Mesothelial cell of epicardium (in vitro differentiated cells): ENCODE measurements around the gene FAM168B. TPM values are rescaled to one million over a fixed set of nuclear protein-coding genes. Genes with fewer than 3 reads are reported as not detected.
A peak's percentile ranks its signal among the peaks of the same experiment; 100 is the strongest.

Experiments
- DNase-seq, 2 experiments: peaks; one replicate each; pipeline ENCODE4 v3.0.0; 2021; ENCODE audit warnings: low spot score in 2 of 2; ENCODE audit not compliant: unreplicated experiment in 2 of 2
- H3K27ac Mint-ChIP-seq: 2 replicates; pipeline ENCODE4 v1.8.0; 2021; ENCODE audit warnings: mixed read lengths
- H3K27me3 Mint-ChIP-seq: 2 replicates; pipeline ENCODE4 v1.8.0; 2021; ENCODE audit warnings: low read depth, mixed read lengths
- H3K36me3 Mint-ChIP-seq: 2 replicates; pipeline ENCODE4 v1.8.0; 2021; ENCODE audit warnings: mixed read lengths
- H3K4me1 Mint-ChIP-seq: 2 replicates; pipeline ENCODE4 v1.8.0; 2021; ENCODE audit warnings: mixed read lengths
- H3K4me3 Mint-ChIP-seq: 2 replicates; pipeline ENCODE4 v1.8.0; 2021; ENCODE audit warnings: mild to moderate bottlenecking, moderate library complexity, mixed read lengths
- H3K9me3 Mint-ChIP-seq: 2 replicates; pipeline ENCODE4 v1.8.0; 2021; ENCODE audit warnings: mixed read lengths
- total RNA-seq: library from RNA; stranded (reverse); gene quantifications from 3 replicates; pipeline ENCODE4 v1.2.1, GENCODE V29; 2021
- TF ChIP-seq, protein P1 (sequence below): fragments of 200-600 bp; sonication (generic); IDR thresholded peaks from one replicate; pipeline ENCODE4 v1.5.0; 2021; ENCODE audit warnings: antibody characterized with exemption; ENCODE audit not compliant: unreplicated experiment

FAM168B gene, protein sequence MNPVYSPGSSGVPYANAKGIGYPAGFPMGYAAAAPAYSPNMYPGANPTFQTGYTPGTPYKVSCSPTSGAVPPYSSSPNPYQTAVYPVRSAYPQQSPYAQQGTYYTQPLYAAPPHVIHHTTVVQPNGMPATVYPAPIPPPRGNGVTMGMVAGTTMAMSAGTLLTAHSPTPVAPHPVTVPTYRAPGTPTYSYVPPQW
- 114 to 119 TPM (median 116 TPM) in 3 replicates for total RNA-seq

DNA sequence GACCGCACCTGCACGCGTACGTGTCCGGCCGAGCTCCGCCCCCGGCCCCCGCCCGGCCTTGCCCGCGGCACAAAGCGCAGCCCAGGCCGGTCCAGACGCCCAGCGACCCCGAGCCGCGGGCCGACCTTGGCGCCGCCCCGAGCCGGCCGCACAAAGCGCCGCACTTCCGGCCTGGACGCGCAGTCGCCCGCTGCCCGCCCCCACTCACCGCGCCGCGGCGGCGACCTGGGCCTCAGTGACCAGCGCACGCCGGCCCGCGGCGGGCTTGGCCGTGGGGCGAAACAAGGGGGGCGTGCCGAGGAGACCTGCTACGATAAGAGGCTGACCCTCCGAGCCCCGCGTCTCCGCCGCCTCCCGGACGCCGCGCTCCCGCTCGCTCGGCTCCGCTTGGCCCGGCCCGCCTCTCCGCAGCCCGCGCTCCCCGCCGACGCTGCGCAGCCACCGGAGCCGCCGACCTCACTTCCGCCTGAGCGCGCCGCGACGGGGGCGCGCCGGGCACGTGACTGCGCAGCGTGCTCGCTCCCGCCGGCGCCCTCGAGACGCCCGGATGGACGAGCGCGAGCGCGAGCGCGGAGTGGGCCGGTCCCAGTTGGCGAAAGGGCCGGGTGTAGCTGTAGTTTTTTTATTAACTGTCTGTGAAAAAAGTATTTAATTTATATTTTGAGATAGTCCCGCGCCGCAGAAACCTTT lies at the start of gene FAM168B:
FAM168B (minus strand) TSS at position 455 of the 690 bp plus-strand sequence. CDS start 10,814 bp downstream, outside the sequence.
- Mint-ChIP-seq H3K36me3 (peaks cover 6% of the 10 kb centered on the region), H3K4me3 (peak within 1 kb of the TSS; percentile 91)

GRCh38 chr2:131142849-131143248 lies 49.6 kb upstream of the FAM168B start:
- peaks cover 40% of the 10 kb centered on the region for H3K36me3 Mint-ChIP-seq

More for the DNA sequence above, at the start of gene FAM168B:
- Mint-ChIP-seq H3K27me3 (no peaks in the 10 kb centered on the region), H3K27ac (peak within 1 kb of the TSS; percentile 99), H3K9me3 (no peaks in the 10 kb centered on the region), H3K4me1 (peaks cover 11% of the 10 kb centered on the region)
- TF ChIP-seq, protein P1, sequence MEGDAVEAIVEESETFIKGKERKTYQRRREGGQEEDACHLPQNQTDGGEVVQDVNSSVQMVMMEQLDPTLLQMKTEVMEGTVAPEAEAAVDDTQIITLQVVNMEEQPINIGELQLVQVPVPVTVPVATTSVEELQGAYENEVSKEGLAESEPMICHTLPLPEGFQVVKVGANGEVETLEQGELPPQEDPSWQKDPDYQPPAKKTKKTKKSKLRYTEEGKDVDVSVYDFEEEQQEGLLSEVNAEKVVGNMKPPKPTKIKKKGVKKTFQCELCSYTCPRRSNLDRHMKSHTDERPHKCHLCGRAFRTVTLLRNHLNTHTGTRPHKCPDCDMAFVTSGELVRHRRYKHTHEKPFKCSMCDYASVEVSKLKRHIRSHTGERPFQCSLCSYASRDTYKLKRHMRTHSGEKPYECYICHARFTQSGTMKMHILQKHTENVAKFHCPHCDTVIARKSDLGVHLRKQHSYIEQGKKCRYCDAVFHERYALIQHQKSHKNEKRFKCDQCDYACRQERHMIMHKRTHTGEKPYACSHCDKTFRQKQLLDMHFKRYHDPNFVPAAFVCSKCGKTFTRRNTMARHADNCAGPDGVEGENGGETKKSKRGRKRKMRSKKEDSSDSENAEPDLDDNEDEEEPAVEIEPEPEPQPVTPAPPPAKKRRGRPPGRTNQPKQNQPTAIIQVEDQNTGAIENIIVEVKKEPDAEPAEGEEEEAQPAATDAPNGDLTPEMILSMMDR: no peak
- peak; percentile 84 to 91 for DNase-seq

DNA sequence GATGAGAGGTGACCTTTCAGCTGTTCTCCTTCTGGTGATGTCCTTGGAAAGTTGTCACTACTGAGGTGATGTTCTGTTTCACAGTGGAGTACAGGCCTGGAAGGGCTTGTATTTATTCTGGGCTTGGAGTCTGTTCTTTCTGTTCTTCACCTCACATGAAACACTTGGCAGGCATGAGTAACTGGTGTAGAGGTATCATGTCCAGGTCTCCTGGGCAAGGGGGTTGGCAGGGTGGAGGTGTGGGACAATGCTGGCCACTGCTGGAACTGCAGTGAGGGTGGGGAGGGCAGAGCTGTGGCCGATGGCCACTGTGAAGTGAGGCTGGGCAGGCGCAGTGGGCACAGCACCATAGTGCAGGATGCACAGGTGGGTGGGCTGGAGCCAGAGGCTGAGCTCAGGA lies 47.3 kb upstream of the FAM168B start:
- no peaks in the 10 kb centered on the region for H3K27me3 Mint-ChIP-seq
- no peak overlapping the region for H3K4me3 Mint-ChIP-seq
- H3K36me3 Mint-ChIP-seq: peaks cover 48% of the 10 kb centered on the region
- H3K27ac Mint-ChIP-seq: no peak overlapping the region
- TF ChIP-seq, protein P1: no peak
- H3K9me3 Mint-ChIP-seq: no peaks in the 10 kb centered on the region
- DNase-seq: no peak
- no peaks in the 10 kb centered on the region for H3K4me1 Mint-ChIP-seq

More at GRCh38 chr2:131142849-131143248, 49.6 kb upstream of the FAM168B start:
- Mint-ChIP-seq H3K27ac (no peak overlapping the region), H3K27me3 (no peaks in the 10 kb centered on the region), H3K4me1 (no peaks in the 10 kb centered on the region), H3K4me3 (no peak overlapping the region), H3K9me3 (no peaks in the 10 kb centered on the region)
- no peak for DNase-seq
- TF ChIP-seq, protein P1: no peak

DNA sequence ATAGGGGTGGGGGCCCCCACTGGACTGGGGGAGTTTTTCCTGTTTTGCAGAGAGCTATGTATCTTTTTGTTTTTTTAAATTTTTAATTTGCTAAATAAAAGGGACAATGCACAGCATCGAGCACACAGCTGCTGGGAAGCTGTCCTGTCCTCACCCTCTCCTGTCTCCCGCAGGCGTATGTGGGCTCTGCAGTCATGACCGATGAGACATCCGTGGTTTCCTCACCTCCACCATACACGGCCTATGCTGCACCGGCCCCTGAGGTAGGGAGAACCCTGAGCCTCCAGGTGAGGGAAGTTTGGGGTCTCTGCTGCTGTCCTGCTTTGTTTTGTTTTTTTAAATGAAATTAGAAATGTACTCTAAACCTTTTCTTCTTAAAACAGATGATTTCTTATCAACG lies 39.5 kb upstream of the FAM168B start:
- TF ChIP-seq, protein P1: no peak
- Mint-ChIP-seq H3K27me3 (no peaks in the 10 kb centered on the region), H3K4me1 (no peaks in the 10 kb centered on the region), H3K4me3 (no peak overlapping the region), H3K9me3 (no peaks in the 10 kb centered on the region), H3K27ac (no peak overlapping the region), H3K36me3 (peaks cover 43% of the 10 kb centered on the region)
- no peak for DNase-seq

GRCh38 chr2:131130298-131130596 lies 37.0 kb upstream of the FAM168B start:
- no peak for DNase-seq
- TF ChIP-seq, protein P1: no peak
- no peak overlapping the region for H3K27ac Mint-ChIP-seq
- H3K4me3 Mint-ChIP-seq: no peak overlapping the region
- H3K36me3 Mint-ChIP-seq: peaks cover 45% of the 10 kb centered on the region
- H3K4me1 Mint-ChIP-seq: peaks cover 2% of the 10 kb centered on the region
- no peaks in the 10 kb centered on the region for H3K27me3 Mint-ChIP-seq
- H3K9me3 Mint-ChIP-seq: no peaks in the 10 kb centered on the region
